Central memory CD4-positive, alpha-beta T cell (primary cell): ENCODE data around the gene TUB.

Experiments
- DNase-seq: peaks from one replicate; pipeline ENCODE4 v3.0.0; 2022

TUB gene

DNA sequence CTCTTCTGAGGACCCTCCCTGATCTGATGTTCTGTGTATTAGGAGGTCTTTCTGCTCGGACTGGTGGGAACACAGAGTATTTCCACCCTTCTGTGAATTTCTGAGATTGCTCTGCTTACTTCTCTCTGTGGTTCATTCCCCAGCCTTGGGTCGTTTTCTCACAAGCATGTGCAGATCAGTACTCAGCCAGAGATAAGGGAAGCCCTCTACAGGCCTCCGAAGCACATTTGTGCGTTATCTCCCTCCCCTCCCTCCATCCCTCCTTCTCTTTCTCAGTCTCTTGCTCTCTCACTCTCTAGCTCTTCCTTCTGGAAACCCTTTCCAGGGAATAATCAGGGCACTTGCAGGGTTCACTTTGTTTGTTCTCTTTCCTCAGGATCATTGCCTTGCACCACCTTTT, 35.2 kb upstream of the TUB start:
- DNase-seq: no peak

DNA sequence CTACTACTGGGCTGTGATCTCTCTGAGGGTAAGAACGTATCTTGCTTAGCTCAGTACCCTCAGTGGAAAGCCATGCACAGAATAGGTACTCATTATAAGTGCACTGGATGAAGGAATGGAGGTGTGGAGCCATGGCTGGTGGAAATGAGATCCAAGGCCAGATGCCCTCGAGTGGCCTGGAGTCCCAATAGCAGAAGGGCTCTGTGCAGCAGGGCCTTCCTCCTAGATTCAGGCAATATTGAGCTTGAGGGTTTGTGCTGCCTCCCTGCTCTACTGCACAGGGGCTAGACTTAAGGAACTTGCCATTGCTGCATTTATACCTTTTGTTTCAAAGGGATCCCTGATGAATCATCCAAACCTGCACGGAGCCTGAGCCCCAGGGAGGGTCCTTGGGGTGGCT, 33.6 kb upstream of the TUB start:
- DNase-seq: no peak

DNA sequence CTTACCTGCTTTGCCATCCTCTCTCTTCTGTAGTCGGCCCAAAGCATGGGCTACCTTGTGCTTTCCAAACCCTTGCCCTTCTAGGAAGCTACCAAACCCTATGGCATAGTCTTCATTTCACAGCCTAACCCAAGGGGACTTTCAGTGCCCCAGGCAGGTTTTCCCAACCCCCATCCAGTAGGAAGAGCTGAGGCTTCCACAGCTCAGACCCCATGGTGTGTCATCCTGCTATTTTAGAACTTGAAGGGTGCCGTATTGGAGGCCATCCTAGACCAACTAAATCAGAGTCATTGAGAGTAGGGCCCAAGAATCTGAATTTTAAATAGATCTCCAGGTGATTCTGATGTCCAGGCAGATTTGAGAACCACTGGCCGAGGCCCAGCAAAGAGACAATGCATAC, 31.9 kb upstream of the TUB start:
- no peak for DNase-seq

DNA sequence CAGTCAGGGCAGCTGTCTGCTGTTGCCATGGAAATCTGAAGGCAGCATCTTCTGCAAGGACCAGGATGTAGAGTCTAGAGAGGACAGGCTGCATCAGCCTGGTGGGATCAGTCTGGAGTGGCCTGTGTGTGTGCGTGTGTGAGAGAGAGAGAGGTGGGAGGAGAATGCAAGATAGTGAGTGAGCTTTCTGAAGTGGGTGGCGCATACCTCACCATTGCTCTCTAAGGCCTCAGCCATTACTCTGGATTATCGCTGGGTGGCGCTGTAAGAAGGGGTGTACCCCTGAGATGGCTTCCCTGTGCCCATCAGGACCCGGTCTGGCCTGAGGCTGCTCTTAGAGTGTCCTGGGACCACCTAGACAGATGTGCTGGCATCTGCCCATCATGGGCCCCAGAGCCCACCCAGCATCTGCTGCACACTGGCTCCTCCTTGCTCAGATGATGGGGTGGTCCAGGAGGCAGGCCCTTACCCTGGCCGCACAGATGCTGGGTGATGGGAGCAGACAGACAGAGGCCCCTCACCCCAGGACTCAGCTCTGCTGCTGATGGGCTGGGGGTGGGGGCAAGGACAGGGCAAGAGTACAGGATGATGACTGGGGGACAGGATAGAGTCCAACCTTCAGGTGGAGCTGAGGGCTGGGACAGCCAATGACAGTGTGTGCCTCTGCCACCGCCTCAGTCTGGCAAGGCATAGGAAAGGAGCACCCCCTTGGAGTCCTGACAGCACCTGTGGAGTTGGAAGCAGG, 25.7 kb upstream of the TUB start:
- DNase-seq: no peak

DNA sequence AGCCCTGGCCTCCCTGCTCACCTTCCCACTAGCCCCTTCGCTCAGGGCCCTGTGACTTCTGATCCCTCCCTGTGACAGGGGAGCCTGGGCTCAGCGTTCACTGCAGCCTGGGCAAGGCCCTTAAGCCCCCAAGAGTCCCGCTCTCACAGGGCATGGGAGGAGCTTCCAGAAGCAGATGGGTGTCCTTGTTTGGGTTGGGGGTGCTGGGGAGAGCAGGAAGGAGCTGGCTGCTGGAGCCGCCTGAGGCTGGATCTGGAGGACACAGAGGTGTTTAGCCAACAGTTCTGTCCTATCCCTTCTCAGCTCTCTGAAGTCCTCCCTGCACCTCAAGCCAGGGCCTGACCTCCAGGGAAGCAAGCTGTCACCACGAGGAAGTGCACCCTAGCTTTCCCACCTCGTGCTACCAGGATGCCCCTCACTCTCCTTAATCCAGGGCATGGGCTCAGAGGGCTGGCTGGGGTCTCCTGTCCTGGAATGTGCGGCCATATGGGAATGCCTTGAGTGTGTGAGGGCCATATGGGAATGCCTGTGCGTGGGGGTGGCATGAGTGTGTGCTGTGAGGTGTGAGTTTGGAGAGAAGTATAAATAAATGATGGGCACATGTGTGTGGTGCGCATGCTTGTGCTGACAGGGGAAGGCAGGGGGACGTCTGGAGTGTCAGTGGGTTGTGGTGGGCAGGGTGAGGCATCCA, 25.0 kb upstream of the TUB start:
- no peak for DNase-seq

DNA sequence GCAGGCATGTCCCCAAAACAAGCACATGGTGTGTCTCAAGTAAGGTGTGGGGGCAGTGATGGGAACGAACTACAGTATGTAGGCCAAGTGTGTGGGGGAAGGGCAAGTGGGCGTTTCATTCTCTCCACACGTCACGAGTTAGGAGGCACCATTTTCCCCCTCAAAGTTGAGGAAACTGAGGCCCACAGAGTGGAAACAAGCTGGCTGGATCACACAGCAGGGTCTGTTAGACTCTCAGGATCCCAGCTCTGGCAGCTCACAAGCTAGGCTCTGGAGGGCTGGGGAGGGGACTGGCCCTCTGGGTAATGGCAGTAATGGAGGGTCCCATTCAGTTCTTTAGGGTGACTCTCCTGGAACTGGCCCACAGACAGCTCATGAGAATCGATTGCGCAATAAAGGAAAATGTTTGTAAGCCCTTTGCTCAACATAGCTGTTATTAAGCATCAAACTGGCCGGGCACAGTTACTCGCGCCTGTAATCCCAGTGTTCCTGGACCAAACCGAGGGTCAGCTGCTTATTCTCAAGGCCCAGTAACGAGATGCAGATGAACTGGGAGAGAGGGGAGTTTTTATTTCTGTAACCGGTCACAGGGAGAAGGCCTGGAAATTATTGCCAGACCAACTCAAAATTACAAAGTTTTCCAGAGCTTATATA, 24.1 kb upstream of the TUB start:
- no peak for DNase-seq

DNA sequence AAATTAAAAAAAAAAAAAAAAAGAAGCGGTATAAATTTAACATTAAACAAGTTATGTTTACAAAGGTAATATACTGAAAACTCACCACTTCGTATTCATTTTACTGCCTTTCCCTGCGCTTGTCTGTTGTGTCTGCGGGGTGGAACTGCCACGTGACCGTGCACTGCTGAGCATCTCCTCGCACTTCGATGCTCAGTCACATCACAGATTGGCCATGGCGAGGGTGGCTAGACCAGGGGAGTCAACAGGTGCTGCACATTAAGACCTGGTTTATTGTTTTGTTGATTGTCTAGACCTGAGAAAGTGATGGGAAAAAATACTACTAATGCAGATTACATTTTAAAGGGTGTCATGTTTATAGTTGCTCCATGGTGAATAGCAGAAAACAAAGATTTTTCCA, 22.8 kb upstream of the TUB start:
- no peak for DNase-seq

DNA sequence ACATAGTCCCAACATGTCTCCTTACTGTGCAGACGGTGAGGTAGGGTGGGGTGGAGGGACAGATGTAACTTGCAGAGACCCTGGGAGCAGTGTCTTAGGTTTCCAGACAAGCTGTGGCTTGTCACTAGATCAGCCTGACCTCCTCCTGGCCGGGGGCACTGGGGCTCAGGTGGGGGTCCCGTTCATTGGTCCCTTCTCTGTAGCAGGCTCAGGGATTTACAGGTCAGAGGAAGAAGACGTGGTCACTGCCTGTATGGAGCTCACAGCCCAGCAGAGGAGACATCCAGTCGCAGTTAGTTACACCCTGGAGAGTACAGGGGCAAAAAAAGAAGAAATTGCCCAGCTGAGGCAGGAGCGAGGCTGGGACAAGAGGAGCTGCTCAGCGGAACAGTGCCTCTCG, 22.0 kb upstream of the TUB start:
- no peak for DNase-seq

DNA sequence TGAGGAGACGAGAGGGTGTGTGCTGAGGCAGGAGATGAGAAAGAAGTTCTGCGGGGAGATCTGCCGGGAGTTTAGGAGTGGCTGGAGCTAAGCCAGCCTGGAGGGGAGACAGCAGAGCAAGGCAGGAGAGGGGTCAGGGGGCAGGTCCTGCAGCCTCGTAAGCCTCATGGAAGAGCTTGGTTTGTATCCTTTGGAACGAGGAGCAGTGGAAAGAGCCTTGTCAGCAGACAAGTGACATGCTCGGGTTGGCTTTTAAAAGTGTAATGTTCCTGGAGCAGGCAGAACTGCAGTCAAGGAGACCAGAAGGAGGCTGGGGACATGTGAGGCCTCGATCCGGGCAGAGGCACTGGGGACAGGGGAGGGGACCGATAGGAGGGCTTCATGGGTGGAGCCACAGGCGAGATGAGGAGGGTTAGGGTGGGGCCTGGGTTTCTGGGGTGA, 21.4 kb upstream of the TUB start:
- DNase-seq: no peak

DNA sequence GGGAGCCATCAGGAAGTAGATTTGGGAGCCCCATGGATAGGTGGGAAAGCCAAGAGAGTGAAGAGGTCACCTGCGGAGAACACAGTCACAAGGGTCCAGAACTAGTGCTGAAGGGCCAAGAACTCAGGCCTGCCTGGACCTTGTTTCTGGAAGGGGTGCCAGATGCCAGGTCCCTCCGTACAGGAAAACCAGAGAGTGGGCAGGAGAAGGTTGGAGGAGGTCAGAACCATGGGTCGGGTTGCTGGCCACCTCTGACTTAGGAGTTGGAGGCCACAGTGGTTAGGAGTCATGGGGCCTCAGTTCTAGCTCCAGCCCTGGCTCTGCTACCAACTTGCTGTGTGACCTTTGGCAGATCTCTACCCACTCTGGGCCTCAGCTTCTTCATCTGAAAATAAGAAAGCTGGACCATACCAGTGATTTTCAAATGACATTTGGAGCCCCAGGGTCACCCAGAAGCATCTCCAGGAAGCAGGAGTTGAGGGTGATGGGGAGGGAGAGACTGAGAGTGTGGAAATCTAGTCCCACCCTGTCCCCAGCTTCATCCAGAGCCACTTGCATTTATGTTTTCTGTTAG, 20.8 kb upstream of the TUB start:
- no peak for DNase-seq

DNA sequence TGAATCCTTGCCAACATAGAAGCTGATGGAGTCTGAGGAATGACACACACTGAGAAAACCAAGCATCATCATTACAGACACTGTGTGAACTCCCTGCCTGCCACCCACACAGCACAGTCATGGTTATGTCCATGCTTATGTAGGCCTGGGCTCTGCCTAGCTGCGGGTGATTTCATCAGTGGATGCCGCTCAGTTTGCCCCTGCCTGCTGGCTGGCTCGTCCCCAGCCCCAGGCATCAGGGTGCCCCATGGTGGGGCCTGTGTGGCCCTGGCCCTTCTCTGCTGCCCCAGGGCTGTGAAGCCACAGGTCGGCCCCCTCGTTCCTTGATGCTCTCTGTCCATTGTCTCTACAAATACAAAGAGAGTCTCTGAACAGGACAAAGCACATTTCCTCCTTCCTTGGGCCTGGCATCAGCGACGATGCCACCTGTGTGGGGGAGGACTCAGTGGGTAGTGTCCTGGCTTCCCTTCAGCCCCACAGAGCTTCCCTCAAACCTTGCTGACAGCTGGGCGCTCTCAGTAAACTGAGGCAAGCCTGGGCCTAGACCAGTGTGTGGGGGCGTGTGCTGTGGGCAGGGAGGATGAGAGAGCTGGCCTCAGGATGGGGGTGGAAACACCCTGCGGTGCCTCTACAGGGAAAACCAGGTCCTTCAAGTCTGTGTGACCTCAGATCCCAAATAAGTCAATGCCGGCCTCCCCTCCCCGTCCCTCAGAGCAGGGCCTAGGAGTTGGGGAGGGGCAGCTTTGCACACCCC, 20.0 kb upstream of the TUB start:
- no peak for DNase-seq

DNA sequence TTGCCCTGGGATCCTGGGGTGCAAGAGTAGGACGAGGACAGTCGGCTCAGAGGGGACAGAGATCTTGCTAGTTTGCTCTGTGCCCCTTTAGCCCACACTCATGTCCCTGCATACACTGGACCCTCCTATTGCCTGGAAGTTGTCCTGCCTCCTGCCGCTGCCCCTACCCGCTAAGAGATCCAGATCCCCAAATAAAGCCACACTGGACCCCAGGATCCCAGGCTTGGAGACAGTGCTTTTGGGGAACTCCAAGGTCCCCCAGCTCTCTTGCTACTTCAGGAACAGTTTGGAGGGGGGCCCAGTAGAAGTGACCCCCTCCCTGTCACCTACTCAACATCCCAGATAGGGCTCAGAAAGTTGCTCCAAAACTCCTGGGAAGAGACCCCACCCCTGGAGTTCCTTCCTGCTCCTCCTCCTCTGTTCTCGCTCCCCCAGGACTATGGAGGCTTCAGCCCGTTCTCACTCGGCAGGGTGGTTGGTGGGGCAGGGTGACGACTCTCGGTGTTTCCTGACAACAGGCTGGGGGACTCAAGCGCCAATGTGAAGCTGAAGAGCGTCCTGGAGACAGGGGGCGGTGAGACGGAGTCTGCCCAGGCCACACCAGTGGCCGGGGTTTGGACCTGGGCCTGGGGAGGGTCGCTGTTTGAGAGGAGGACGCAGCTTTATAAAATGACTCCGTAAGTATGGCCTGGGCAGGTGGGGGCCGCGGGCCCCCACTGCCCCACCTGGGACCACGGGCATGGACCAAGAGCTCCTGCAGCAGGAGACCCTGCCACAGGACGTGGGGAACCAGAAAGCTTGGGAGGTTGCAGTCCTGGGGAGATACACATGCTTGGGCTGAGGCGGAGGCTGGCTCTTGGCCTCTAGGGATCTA, 19.2 kb upstream of the TUB start:
- no peak for DNase-seq

DNA sequence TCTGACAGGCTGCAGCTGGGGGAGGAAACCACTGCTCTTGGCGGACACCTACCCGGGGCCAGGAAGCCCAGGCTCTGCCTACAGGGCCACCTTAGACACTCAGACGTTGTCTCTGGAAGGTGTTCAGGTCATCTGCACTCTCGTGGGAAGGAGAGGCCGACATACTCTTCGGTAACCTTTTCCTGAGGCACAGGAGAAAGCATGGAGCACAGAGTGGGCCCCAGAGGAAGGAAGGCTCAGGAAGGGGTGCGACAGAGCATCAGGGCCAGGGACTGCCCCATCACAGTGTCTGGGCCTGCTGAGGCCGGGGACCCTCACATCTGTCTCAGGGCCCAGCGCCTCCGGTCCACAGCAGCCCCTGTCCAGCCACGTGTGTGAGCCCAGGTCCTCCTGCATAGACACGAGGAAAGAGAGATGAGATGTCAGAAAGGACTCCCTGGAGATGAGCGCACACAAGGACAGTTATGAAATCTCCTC, 18.2 kb upstream of the TUB start:
- no peak for DNase-seq

DNA sequence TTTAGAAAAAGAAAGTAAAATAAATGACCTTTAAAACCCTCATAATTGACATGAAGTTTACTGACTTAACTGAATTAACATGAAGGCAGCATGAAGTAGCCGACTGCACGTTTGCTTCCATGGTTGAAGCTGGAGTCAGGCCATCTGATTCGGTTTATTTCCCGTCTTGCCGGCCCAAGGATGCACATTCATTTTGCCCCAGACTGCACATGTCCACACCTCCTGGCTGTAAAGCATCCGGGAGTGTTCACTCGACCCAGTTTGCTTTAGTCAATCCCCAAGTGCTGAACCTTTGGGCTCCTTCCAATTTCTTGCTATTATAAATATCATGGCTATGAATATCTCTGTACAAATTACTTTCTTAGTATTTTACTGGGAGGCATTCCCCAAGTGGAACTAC, 17.7 kb upstream of the TUB start:
- no peak for DNase-seq

DNA sequence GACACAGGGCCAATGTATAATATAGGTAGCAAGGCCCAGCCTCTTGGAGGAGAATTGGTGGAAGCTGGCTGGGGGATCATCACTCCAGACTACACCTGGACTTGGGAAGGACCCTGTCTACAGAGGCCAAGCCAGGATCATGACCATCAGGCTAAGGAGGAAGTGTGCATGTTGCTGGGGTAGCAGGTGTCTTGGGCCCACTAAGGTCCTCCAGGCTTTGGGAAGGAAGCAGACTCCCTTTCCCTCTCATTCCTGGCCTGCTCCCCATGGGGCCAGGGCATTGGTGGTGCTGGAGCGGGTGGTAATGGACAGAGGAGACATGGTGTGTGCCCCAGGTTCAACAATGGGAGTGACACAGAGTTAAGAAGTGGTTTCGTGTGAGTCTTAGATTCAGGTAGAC, 16.0 kb upstream of the TUB start:
- no peak for DNase-seq

DNA sequence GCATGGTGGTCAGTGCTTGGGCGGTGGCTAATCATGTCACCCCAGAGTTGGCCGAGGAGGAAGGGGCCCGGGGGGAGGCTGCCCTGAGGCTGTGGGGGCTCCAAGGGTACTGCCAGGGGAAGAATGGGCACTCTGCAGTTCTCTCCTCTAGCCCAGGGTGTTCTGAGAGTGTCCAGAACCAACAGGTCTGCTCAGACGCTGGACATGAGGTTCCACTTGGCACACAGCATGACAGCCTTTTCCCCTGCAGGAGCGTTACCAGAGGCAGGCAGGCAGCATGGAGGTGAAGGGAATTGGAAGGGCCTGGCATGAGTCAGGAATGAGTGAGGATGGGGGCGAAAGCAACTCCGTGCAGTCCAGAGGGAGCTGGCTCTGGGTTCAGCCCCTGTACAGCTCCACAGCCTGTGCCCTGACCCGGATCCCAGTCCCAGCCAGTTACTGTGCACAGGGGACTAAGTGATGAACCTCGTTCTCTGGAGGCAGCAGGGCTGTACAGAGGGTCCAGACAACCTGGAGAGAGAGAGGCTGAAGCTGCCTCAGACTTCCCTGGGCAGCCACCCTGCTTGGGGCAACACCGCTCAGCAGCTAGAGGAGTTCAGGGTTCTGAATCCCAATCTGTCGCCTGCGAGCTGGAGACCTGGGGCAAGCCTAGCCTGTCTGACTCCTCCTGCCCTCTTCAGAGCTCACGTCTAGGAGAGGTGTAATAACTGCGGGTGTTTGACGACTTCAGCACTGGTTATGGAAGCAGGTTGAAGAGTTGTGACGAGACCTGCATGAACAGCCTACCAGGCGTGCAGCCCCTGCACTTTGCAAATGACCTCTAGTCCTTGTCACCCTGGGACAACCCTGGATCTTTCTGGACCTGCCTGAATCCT, 14.7 kb upstream of the TUB start:
- no peak for DNase-seq

DNA sequence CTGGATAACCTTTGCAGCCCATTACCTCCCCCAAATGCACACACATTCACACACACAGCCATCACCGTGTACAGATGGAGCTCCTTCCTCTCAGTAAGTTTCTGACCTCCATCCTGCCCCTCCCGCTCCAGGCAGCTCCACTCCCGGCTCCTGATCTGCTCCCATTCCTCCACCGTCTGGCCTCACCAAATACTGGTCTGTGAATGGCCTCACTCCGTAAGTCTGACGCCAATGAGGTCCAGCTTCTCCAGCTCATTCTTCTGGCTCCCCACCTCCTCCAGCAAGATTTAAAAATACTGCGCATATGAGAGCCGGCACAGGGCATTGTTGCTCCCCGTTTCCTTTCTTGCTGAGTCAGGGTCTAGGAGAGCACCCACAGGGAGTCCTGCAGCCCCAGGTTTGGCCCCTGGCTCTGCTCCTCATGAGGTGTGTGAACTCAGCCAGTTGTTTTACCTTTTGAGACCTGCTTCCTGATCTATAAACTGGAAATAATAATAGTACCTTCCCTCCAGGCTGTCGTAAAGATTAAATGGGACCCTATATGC, 14.0 kb upstream of the TUB start:
- no peak for DNase-seq

DNA sequence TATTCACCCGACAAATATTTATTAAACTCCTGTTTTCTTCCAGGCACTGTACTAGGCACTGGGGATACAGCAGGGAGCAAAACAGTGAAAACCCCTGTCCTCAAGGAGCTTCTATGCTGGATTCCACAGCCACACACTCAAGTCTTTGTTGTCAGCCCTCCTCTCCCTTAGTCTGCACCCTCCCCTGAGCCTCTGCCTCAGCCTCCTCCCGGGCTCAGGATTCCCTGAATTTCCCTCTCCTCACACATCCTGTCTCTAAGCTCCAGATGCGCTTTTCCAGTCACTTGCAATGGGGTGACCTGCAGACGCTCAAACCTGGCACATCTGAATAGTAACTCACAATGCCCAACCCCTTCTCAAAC, 13.5 kb upstream of the TUB start:
- DNase-seq: no peak

DNA sequence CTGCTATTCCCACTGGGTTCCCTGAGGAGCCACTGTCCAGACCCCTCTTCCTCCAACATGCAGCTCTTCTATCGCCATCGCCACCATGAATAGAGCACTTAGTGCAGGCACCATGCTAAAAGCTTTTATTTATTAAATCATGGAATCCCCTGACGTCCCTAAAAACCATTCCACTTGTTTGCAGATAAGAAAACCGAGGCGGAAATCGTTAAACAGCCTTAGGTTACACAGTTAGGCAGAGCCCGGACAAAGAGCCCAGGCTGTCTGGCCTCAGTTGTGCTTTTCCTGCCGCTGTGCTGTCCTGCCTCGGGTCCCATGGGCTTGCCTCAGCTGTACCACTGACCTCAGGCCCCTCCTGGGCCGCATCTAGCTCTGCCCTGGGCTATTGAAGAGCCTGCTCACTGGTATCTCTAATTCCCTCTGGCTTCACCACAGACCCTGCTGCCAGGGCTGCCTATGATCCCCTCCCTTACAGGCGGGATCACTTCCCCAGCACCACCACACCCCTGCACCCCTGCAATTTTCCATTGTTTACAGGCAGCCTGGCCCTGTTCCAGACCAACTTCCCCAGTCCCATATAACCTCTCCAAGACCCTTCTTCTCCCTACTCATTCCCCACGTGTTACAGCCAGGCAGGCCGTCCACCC, 13.0 kb upstream of the TUB start:
- DNase-seq: no peak

DNA sequence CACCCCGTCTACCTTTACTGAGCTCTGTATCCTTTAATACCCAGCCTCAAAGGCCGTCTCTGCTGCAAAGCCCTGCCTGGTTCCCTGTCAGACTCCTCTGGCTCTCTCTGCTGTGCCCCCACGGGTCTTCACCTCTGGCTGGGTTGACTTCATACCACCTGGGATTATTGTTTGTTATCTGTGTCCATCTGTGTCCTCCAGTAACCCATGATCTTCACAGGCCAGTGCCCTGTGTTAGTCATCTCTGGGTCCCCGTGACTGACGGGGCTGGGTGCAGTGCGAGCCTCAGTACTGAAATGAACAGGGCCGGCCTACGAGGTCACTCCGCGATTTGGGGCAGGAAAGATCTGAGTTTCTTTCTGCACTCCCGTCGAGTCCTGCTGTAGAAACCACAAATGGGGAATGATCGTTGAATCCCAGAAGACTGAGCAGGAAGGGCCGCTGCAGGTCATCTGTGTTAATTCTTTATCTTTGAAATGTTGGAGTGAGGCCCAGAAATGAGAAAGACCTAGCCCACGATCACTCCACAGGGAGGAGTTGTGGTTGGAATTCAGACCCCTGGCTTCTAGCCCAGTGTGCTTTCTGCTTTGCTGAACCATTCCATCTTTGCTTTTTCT, 12.3 kb upstream of the TUB start:
- no peak for DNase-seq
